Kidney (tissue), 14 donors: ENCODE data around the gene OR6K3. TPM values are rescaled to one million over a fixed set of nuclear protein-coding genes. Genes with fewer than 3 reads are reported as not detected.
A peak's percentile ranks its signal among the peaks of the same experiment; 100 is the strongest.

Experiments
- DNase-seq, 5 donors: peaks; one replicate each; pipeline ENCODE4 v3.0.0-alpha.2; 2013 to 2020
- FAIRE-seq: peaks from 2 replicates; lab custom pipeline; 2012; peaks lifted over from hg19 to GRCh38; lab: Jason Lieb, UNC
- H3K27ac ChIP-seq, 2 donors: one replicate each; pipeline ENCODE4 v1.7.0; 2013; ENCODE audit warnings: low read depth in 2 of 2, low read length in 2 of 2, inconsistent platforms in 1 of 2
- H3K27me3 ChIP-seq: one replicate; pipeline ENCODE4 v1.7.1; 2013; ENCODE audit warnings: low read length, inconsistent platforms; ENCODE audit not compliant: control insufficient read depth, insufficient read depth
- H3K36me3 ChIP-seq, 3 donors: one replicate each; pipeline versions ENCODE4 v1.7.0 to v1.7.1; 2013; ENCODE audit warnings: low read length in 3 of 3, control low read depth in 1 of 3, inconsistent platforms in 1 of 3; ENCODE audit not compliant: insufficient read depth in 3 of 3, control insufficient read depth in 2 of 3
- H3K4me1 ChIP-seq, 3 donors: one replicate each; pipeline versions ENCODE4 v1.7.0 to v1.7.1; 2013; ENCODE audit warnings: low read length in 3 of 3, inconsistent platforms in 1 of 3, low read depth in 1 of 3; ENCODE audit not compliant: control insufficient read depth in 2 of 3, insufficient read depth in 2 of 3
- H3K4me3 ChIP-seq, 3 donors: one replicate each; pipeline versions ENCODE4 v1.7.0 to v1.8.1; 2013; ENCODE audit warnings: low read length in 3 of 3, control low read depth in 1 of 3, inconsistent platforms in 1 of 3
- H3K9ac ChIP-seq, 3 donors: one replicate each; pipeline versions ENCODE4 v1.7.0 to v1.7.1; 2013; ENCODE audit warnings: low read length in 3 of 3, control low read depth in 1 of 3, inconsistent platforms in 1 of 3
- H3K9me3 ChIP-seq, 3 donors: one replicate each; pipeline versions ENCODE4 v1.7.0 to v1.7.1; 2013; ENCODE audit warnings: low read length in 3 of 3, control low read depth in 1 of 3, inconsistent platforms in 1 of 3; ENCODE audit not compliant: control insufficient read depth in 2 of 3, insufficient read depth in 1 of 3
- intact Hi-C: fragments of 100-400 bp; cut with DNase I; formaldehyde crosslinking; loops from one replicate; pipeline ENCODE4 v1.11.1; 2022
- polyA plus RNA-seq: library from polyadenylated mRNA; stranded (reverse); fragments of 350-450 nt; fragmentation: Illumina TruSeq; extraction: RNeasy Lipid Tissue Mini Kit (QIAGEN cat#74804); gene quantifications from one replicate; pipeline ENCODE4 v1.2.3, GENCODE V29; 2014; ENCODE audit warnings: low read depth, low replicate concordance; ENCODE audit not compliant: insufficient read depth
- total RNA-seq: library from RNA; stranded (reverse); fragmentation: NEBNext Ultra II Directional; extraction: Animal tissue kit (Norgen Biotek cat#: 25700); gene quantifications from one replicate; pipeline ENCODE4 v1.2.1, GENCODE V29; 2021
- TF ChIP-seq, protein P1 (sequence below): IDR thresholded peaks from 3 replicates; pipeline ENCODE4 v1.5.1; 2012; ENCODE audit warnings: mild to moderate bottlenecking, moderate library complexity, borderline replicate concordance; ENCODE audit not compliant: insufficient read depth; ENCODE audit errors: extremely low read depth
- donor health status: control.
- donor health status: control.
- donor health status: control.
- donor health status: control.
- donor health status: control.
- donor health status: DM: yes; HTN: yes; CAD: no.
- donor health status: Normal renal cell carcinoma (clear cell type).

Gene OR6K3
- total and polyA plus RNA-seq, 2 donors from 2014 or later, result not detected

DNA sequence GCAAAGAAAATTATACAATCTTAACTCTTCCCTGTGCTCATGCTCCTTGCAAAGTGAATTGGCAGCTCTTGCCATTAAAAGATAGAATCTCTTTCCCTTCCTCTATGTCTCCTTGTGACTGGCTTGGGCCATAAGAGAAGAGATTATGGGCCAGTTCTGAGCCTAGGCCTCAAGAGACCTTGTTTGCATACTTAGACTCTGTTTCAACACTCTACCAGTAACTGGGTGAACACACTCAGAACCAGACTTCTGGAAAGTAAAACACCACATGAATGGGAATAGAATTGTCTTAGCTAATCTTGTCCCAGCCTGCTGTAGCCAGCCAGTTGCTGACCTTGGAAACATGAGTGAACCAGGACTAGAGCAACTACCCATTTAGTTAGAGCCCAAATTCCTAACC lies 15.3 kb upstream of the OR6K3 start:
- FAIRE-seq, result no peak
- intact Hi-C loops, result no loop called here
- H3K27ac ChIP-seq, result no peak overlapping the region

DNA sequence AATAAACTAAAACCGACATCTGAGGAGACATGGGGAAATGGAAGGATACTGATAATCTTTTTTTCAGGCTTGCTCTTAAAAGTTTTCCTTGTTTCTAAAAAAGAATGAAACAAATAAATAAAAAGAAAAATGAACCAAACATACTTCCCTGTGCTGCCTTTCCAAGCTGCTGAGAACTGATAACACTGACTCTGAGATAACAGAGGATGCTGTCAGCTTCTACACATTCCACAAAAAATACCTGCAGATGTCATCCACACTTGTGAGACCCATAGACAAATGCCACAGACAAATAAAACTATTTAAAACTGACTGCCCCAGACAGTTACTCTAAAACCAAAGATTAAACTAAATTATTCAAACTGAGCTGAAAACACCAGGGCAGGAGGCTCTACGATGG lies 12.0 kb upstream of the OR6K3 start:
- intact Hi-C loops, result no loop called here
- no peak overlapping the region for H3K9ac ChIP-seq

More for the DNA sequence above, 15.3 kb upstream of the OR6K3 start:
- no peaks in the 10 kb centered on the region for H3K36me3 ChIP-seq
- H3K4me1 ChIP-seq, result no peaks in the 10 kb centered on the region
- TF ChIP-seq, protein P1, sequence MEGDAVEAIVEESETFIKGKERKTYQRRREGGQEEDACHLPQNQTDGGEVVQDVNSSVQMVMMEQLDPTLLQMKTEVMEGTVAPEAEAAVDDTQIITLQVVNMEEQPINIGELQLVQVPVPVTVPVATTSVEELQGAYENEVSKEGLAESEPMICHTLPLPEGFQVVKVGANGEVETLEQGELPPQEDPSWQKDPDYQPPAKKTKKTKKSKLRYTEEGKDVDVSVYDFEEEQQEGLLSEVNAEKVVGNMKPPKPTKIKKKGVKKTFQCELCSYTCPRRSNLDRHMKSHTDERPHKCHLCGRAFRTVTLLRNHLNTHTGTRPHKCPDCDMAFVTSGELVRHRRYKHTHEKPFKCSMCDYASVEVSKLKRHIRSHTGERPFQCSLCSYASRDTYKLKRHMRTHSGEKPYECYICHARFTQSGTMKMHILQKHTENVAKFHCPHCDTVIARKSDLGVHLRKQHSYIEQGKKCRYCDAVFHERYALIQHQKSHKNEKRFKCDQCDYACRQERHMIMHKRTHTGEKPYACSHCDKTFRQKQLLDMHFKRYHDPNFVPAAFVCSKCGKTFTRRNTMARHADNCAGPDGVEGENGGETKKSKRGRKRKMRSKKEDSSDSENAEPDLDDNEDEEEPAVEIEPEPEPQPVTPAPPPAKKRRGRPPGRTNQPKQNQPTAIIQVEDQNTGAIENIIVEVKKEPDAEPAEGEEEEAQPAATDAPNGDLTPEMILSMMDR, result no peak
- no peaks in the 10 kb centered on the region for H3K27me3 ChIP-seq
- H3K9ac ChIP-seq, result no peak overlapping the region
- no peak for DNase-seq
- H3K4me3 ChIP-seq, result no peak overlapping the region
- H3K9me3 ChIP-seq, result no peaks in the 10 kb centered on the region

DNA sequence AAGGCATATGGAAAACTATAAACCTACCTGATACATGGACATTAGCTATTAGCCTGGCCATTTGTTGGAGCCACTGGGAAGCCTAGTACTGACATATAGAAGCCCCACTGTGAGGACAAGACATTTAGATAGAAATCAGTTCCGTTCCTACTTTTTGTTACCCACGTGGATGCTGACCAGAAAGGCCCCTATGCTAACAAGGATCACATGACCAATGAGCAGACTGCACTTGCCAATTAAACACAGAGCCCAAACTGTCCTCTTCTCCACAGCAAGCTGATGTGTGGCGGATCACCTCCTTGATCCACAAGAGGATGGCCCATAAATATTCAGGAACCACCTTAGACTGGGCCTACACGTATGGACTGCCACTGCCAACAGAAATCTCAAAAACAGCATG lies 11.2 kb upstream of the OR6K3 start:
- Histone ChIP-seq H3K4me1 (no peaks in the 10 kb centered on the region), H3K4me3 (no peak overlapping the region), H3K9me3 (no peaks in the 10 kb centered on the region), H3K27me3 (no peaks in the 10 kb centered on the region), H3K36me3 (no peaks in the 10 kb centered on the region), H3K27ac (no peak overlapping the region), H3K9ac (no peak overlapping the region)
- intact Hi-C loops, result no loop called here
- no peak for DNase-seq
- no peak for FAIRE-seq
- TF ChIP-seq, protein P1, result no peak

More for the DNA sequence above, 12.0 kb upstream of the OR6K3 start:
- Histone ChIP-seq H3K27ac (no peak overlapping the region), H3K27me3 (no peaks in the 10 kb centered on the region), H3K4me3 (no peak overlapping the region), H3K4me1 (no peaks in the 10 kb centered on the region), H3K9me3 (no peaks in the 10 kb centered on the region), H3K36me3 (no peaks in the 10 kb centered on the region)
- TF ChIP-seq, protein P1, result no peak
- no peak for FAIRE-seq
- DNase-seq, result no peak

DNA sequence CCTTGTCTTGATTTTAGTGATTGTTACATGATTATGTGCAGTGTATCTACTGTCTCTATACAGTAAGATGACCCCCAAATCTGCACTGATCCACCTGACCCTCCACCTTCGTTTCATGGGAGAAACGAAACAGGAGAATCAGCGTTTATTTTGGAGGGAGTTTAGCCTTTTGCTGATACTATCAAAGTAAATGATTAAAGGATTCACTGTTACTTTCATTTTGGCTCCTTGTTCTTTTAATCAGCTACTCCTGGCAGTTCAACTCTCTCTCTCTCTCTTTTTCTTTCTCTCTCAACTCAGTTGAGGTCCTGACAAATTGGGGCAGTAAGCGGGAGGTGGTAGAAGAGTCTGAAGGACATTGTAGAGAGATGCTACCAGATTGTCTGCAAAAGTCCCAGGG lies 9.9 kb upstream of the OR6K3 start:
- no peaks in the 10 kb centered on the region for H3K9me3 ChIP-seq
- no peak overlapping the region for H3K27ac ChIP-seq
- no peak for FAIRE-seq
- H3K36me3 ChIP-seq, result no peaks in the 10 kb centered on the region
- no peak for DNase-seq
- TF ChIP-seq, protein P1, result no peak
- peak overlapping the region in 1 of 3 donors; percentile 12 for H3K4me3 ChIP-seq
- H3K9ac ChIP-seq, result no peak overlapping the region
- intact Hi-C loops, result no loop called here
- H3K4me1 ChIP-seq, result no peaks in the 10 kb centered on the region
- no peaks in the 10 kb centered on the region for H3K27me3 ChIP-seq
